ENCODE data around the gene ARFGAP2. TPM values are rescaled to one million over a fixed set of nuclear protein-coding genes. Genes with fewer than 3 reads are reported as not detected.

Gene ARFGAP2
- total RNA-seq, 1 experiment from 2014 or later, result 78.0 TPM

GRCh38 chr11:47127213-47127612 lies 49.5 kb downstream of the ARFGAP2 start:
- intact Hi-C loops (cut with micrococcal nuclease), result no loop called here
- Mint-ChIP-seq H3K9me3 (ENCODE audit: unreplicated experiment) (no peaks in the 10 kb centered on the region), H3K4me1 (ENCODE audit: insufficient read depth, unreplicated experiment) (no peaks in the 10 kb centered on the region), H3K36me3 (ENCODE audit: insufficient read depth, unreplicated experiment) (no peaks in the 10 kb centered on the region), H3K27me3 (ENCODE audit: insufficient read depth, unreplicated experiment) (no peaks in the 10 kb centered on the region), H3K4me3 (ENCODE audit: unreplicated experiment) (no peak overlapping the region), H3K27ac (ENCODE audit: low read depth, unreplicated experiment) (no peak overlapping the region)
- ChIA-PET POLR2A (no interaction called here), CTCF (interaction anchor here (1.0 kb wide), 1 partner anchor 34 kb away, joined by 4 read pairs; no protein-coding TSS in a partner anchor)
- no TSS peak for BruUV-seq (replicated peaks)
- TF ChIP-seq CTCF (IDR thresholded peaks at IDR 0.05; ENCODE audit: unreplicated experiment), result no peak
- DNase-seq (ENCODE audit: unreplicated experiment), result no peak

- Mint-ChIP-seq H3K27me3 (ENCODE audit: insufficient read depth, unreplicated experiment) (no peaks in the 10 kb centered on the region), H3K4me3 (ENCODE audit: unreplicated experiment) (no peak overlapping the region), H3K4me1 (ENCODE audit: insufficient read depth, unreplicated experiment) (no peaks in the 10 kb centered on the region), H3K9me3 (ENCODE audit: unreplicated experiment) (no peaks in the 10 kb centered on the region), H3K36me3 (ENCODE audit: insufficient read depth, unreplicated experiment) (no peaks in the 10 kb centered on the region), H3K27ac (ENCODE audit: low read depth, unreplicated experiment) (no peak overlapping the region)
- intact Hi-C loops (cut with micrococcal nuclease), result no loop called here
- BruUV-seq (replicated peaks), result no TSS peak
- no peak for DNase-seq (ENCODE audit: unreplicated experiment)
- TF ChIP-seq CTCF (IDR thresholded peaks at IDR 0.05; ENCODE audit: unreplicated experiment), result no peak
- ChIA-PET CTCF (interaction anchor here (0.6 to 0.9 kb wide), 2 partner anchors 17 to 28 kb away, joined by 3 to 4 read pairs; no protein-coding TSS in a partner anchor), POLR2A (no interaction called here)
Observed at GRCh38 chr11:47125083-47125482, 51.6 kb downstream of the ARFGAP2 start.

- intact Hi-C loops (cut with micrococcal nuclease), result no loop called here
- no TSS peak for BruUV-seq (replicated peaks)
- no peaks in the 10 kb centered on the region for H3K9me3 Mint-ChIP-seq (ENCODE audit: unreplicated experiment)
- H3K36me3 Mint-ChIP-seq (ENCODE audit: insufficient read depth, unreplicated experiment), result no peaks in the 10 kb centered on the region
- H3K4me3 Mint-ChIP-seq (ENCODE audit: unreplicated experiment), result no peak overlapping the region
- ChIA-PET POLR2A (no interaction called here), CTCF (interaction anchor here (0.6 to 0.9 kb wide), 2 partner anchors 17 to 28 kb away, joined by 3 to 4 read pairs; no protein-coding TSS in a partner anchor)
- no peak for DNase-seq (ENCODE audit: unreplicated experiment)
- H3K27ac Mint-ChIP-seq (ENCODE audit: low read depth, unreplicated experiment), result no peak overlapping the region
- H3K27me3 Mint-ChIP-seq (ENCODE audit: insufficient read depth, unreplicated experiment), result no peaks in the 10 kb centered on the region
- H3K4me1 Mint-ChIP-seq (ENCODE audit: insufficient read depth, unreplicated experiment), result no peaks in the 10 kb centered on the region
- no peak for TF ChIP-seq CTCF (IDR thresholded peaks at IDR 0.05; ENCODE audit: unreplicated experiment)
Observed at GRCh38 chr11:47124675-47125074, 52.0 kb downstream of the ARFGAP2 start.

- Mint-ChIP-seq H3K9me3 (ENCODE audit: unreplicated experiment) (no peaks in the 10 kb centered on the region), H3K27me3 (ENCODE audit: insufficient read depth, unreplicated experiment) (no peaks in the 10 kb centered on the region), H3K4me1 (ENCODE audit: insufficient read depth, unreplicated experiment) (no peaks in the 10 kb centered on the region), H3K4me3 (ENCODE audit: unreplicated experiment) (no peak overlapping the region), H3K27ac (ENCODE audit: low read depth, unreplicated experiment) (no peak overlapping the region), H3K36me3 (ENCODE audit: insufficient read depth, unreplicated experiment) (no peaks in the 10 kb centered on the region)
- no peak for TF ChIP-seq CTCF (IDR thresholded peaks at IDR 0.05; ENCODE audit: unreplicated experiment)
- no TSS peak for BruUV-seq (replicated peaks)
- ChIA-PET POLR2A (no interaction called here), CTCF (interaction anchor here (0.7 kb wide), 1 partner anchor 1055 kb away, joined by 7 read pairs; no protein-coding TSS in a partner anchor)
- DNase-seq (ENCODE audit: unreplicated experiment), result no peak
- intact Hi-C loops (cut with micrococcal nuclease), result no loop called here
Observed at GRCh38 chr11:47123094-47123493, 53.6 kb downstream of the ARFGAP2 start.

Data from MCF 10A (cell line).